ENCODE measurements around the gene GCK.
A peak's percentile ranks its signal among the peaks of the same experiment; 100 is the strongest.

GCK gene

GRCh38 chr7:44101966-44102845 is 87.0 kb downstream of the GCK start:
- peak overlapping the region in 20 of 21 experiments; percentile 69 to 99 (median 92) for H3K27ac ChIP-seq
- H3K4me3 ChIP-seq, result no peak overlapping the region

GRCh38 chr7:44101303-44101965 is 87.8 kb downstream of the GCK start:
- no peak overlapping the region for H3K4me3 ChIP-seq
- H3K27ac ChIP-seq, result peak overlapping the region in 20 of 21 experiments; percentile 69 to 99 (median 90)

DNA sequence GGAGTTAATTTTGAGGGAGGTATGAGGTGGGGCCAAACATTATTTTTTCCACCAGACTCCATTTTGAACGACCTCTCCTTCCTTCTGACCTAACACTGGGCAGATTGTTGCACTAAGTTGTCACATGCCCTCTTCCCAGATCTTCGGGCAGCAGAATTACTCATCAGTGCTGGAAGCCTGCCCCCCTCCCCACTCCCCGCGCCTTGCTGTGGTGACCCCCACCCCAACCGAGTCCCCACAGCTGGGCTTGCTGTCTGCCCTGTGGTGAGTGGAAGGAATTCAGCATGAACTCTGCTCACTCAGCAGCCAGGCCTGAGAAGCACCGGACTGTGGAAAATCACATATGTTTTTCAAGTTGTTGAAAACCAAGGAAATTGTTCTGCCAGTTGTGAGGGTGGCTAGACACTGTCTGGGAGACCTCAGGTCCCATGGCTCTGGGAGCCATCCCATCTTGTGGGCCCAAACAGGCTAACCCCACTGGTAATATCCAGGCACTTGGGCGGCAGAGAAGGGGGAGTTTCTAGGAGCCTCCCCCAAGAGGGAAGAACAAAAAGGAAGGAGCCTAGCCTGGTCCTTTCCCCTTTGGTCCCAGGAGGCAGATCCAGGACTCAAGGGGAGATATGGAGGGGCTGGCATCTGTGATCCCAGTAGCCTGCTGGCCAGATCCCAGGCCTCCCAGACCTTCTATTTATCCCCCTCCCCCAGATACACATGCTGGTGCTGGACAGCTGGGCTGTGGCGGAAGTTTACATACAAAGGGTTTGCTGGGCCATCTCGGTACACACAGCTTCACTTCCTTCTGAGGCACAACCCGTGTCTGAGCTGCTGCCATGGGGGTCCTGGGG is 88.6 kb downstream of the GCK start:
- peak overlapping the region in 20 of 21 experiments; percentile 69 to 99 (median 90) for H3K27ac ChIP-seq
- no peak overlapping the region for H3K4me3 ChIP-seq

DNA sequence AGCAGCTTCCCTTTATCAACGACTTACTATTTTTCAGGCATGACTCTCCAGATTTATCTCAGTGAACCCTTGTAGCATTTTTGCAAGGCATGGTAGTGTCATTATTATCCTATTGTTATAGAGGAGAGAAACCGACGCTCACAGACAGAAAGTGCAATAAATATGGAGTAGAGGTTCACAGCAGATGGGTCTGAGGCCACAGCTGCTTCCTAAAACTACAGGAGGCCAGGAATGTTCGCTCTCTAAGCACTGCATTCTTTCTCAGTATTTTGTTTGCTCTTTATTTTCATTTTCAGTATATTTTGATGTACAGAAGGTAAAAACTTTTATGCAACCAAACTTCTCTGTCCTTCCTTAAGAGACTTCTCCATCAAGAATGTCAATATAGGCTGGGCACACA is 89.6 kb downstream of the GCK start:
- Histone ChIP-seq H3K4me3 (no peak overlapping the region), H3K27ac (peak overlapping the region in 19 of 21 experiments; percentile 66 to 99 (median 91))

DNA sequence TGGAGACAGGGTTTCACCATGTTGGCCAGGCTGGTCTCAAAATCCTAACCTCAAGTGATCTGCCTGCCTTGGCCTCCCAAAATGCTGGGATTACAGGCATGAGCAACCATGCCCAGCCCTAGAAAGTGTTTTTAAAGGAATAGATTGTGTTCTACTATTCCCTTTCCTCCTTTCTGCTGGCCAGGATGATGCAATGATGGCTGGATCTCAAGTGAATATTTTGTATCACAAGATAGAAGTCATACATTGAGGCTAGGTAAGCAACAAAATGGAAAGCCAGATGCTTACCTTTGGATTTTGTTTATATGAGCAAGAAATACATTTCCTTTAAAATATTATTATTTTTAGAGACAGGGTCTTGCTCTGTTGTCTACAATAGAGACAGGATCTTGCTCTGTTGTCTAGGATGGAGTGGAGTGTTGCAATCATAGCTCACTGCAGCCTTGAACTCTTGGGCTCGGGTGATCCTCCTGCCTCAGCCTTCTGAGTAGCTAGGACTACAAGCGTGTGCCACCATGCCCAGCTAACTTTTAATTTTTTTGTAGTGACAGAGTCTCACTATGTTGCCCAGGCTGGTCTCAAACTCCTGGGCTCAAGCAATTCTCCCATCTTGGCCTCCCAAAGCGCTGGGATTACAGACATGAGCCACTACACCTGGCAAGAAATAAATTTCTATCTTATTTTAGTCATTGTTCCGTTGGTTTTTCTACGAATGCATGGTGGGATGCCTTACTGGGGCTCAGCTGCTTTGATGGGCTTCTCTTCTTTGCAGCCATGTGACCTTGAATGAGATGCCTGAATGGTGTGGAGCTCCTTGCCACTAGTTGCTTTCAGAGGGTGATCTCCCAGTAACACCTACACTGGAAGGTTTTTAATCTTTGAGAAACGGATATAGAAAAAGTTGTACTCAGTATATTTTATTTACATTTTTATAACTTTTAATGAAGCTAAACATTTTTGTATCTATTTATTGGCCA is 90.9 kb downstream of the GCK start:
- peak overlapping the region in 3 of 21 experiments; percentile 5 to 96 (median 27) for H3K27ac ChIP-seq

DNA sequence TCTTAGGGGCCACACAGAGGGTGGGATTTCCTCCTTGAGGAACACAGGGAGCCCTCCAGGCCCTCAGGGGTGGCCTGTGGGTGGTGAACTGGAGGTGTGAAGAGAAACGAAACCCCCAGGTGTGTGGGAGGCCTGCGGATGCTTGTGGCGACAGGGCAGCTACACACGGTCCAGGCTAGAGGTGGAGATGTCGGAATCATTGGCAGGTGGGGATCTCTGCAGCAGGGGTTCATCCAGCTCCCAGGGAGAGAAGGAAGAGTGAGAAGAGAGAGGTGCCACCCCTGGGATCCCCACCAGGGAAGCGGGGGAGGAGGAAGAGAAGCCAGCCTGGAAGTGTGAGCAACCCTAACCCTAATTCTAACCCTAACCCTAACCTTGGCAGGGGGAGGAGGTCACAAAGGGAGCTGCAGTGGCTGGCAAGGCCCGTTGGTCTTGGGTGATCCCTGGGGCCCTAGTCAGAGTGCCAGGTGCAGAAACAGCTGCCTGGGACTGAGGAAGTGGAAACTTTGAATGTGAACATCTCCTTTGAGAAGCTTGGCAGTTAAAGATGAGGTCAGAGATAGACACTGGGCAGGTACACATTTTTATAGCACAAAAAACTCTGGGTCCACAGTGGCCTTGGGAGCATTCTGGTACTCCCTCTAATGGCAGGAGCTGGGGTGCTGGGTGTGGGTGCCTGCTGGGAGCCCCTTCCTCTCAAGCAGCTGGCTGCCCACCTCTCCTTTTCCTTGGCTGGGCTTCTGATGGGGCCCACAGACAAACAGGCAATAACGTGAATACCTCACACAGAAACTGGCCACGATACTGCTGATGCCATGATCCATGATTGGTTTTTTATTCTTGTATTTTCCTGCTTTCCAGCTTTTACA is 91.9 kb downstream of the GCK start:
- peak overlapping the region in 6 of 21 experiments; percentile 5 to 96 (median 32) for H3K27ac ChIP-seq
- H3K4me3 ChIP-seq, result no peak overlapping the region

More for the DNA sequence above, 90.9 kb downstream of the GCK start:
- H3K4me3 ChIP-seq, result no peak overlapping the region

GRCh38 chr7:44096326-44096881 is 92.8 kb downstream of the GCK start:
- no peak overlapping the region for H3K4me3 ChIP-seq
- H3K27ac ChIP-seq, result peak overlapping the region in 5 of 21 experiments; percentile 16 to 66 (median 30)

GRCh38 chr7:44095781-44096180 is 93.5 kb downstream of the GCK start:
- H3K4me3 ChIP-seq, result no peak overlapping the region
- peak overlapping the region in 8 of 21 experiments; percentile 0 to 59 (median 23) for H3K27ac ChIP-seq

GRCh38 chr7:44094883-44095592 is 94.2 kb downstream of the GCK start:
- Histone ChIP-seq H3K4me3 (no peak overlapping the region), H3K27ac (peak overlapping the region in 11 of 21 experiments; percentile 6 to 59 (median 27))

GRCh38 chr7:44094365-44094764 is 94.9 kb downstream of the GCK start:
- H3K4me3 ChIP-seq, result no peak overlapping the region
- H3K27ac ChIP-seq, result peak overlapping the region in 12 of 21 experiments; percentile 0 to 65 (median 28)
